ENCODE results near the gene CEP152. TPM values are rescaled to one million over a fixed set of nuclear protein-coding genes. Genes with fewer than 3 reads are reported as not detected.

CEP152 gene
- 31.6 and 33.7 TPM in 2 replicates for total RNA-seq (2021)
- Bru-seq, nascent RNA: percentile 91 among the genes with signal in this experiment
- percentile 85 among the genes with signal in this experiment for BruChase-seq, experiment 1, labeled RNA remaining after a 2-hour chase
- BruChase-seq, experiment 2, labeled RNA remaining after a 6-hour chase: percentile 74 among the genes with signal in this experiment
- long read RNA-seq, full-length matches to known transcripts: 3 of 27 reads
- long read RNA-seq, partial matches to known transcripts: 8 of 27 reads
- long read RNA-seq, other reads (novel, unspliced or antisense): 16 of 27 reads

DNA sequence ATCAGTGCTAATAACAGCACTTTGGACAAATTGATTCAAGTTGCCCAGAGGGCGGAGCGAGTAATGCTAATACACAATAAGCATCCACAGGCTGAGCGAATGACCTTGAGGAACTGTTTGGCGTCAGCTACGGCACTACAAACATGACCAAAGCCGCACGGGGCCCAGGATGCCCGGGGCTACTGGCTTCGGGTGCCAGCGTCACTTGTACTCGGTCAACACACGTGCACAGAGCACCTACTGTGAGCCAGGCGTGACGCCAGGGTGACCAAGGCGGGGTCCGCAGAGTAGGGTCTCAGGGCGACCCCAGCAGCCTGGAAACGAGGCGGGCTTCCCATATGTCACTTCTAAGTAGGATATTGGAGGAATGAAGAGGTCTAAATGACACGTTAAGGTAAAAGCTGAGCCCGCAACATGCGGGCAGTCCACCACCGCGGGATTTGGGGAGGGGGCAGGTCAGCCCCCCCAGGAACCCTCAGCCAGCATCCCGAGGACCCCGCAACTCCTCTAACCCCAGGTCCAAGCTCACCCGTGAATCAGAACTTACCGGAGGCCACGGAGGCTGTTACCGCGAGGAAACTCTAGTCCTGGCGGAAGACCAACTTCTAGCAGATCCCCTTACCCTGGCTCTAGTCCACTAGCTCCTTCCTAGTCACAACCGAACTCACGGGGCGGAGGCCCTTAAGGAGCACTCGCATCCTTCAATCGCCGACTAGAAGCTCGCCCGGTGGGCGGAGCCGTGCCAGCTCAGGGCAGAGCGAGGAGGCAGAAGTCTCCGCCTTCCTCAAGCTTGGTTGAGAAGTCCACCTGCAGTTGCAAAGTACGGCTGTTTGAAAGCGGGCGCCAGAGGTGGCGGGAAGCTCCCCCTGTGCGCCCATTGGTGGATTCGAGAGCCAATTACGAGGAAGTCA is at the start of gene CEP152:
Gene CEP152 (minus strand): TSS at position 656 of the 911 bp plus-strand sequence. CDS start 5,420 bp downstream, outside the sequence.
- Histone ChIP-seq H3K4me3 (ENCODE audit: low read depth, low read length, poor library complexity, severe bottlenecking) (peak within 1 kb of the TSS; percentile 83), H3K36me3 (ENCODE audit: insufficient read depth, low read length, poor library complexity, severe bottlenecking) (no peaks in the 10 kb centered on the region), H3K27ac (ENCODE audit: low read depth, low read length, poor library complexity, severe bottlenecking) (peak within 1 kb of the TSS; percentile 87), H3K9me3 (ENCODE audit: low read depth, low read length, poor library complexity, severe bottlenecking) (no peaks in the 10 kb centered on the region), H3K4me1 (ENCODE audit: insufficient read depth, low read length, poor library complexity, severe bottlenecking) (peaks cover 29% of the 10 kb centered on the region), H3K27me3 (replicated peaks; ENCODE audit: insufficient read depth, low read depth, low read length, poor library complexity) (no peaks in the 10 kb centered on the region)
- BruUV-seq (replicated peaks): TSS peak; percentile 35
- intact Hi-C loops (cut with micrococcal nuclease; ENCODE audit: unreplicated experiment): loop anchor here (5.0 kb wide), 1 partner anchor 42 kb away; no protein-coding TSS in a partner anchor
- TF ChIP-seq CTCF (conservative IDR thresholded peaks at IDR 0.05; ENCODE audit: low read depth, low read length) (no peak), EZH2 (IDR thresholded peaks at IDR 0.05; ENCODE audit: borderline replicate concordance, low read depth, low read length, poor library complexity, severe bottlenecking) (no peak)
- peak; percentile 100 for DNase-seq (ENCODE audit: low spot score)
- CTCF ChIA-PET: interaction anchor here (0.5 to 1.2 kb wide), 3 partner anchors 9 to 1335 kb away, joined by 3 to 4 read pairs (median 3); no protein-coding TSS in a partner anchor
- POLR2A ChIA-PET (ENCODE audit: low non-redundant PET): interaction anchor here (0.6 kb wide), 1 partner anchor 49 kb away, joined by 4 read pairs; no protein-coding TSS in a partner anchor

- BruUV-seq (replicated peaks): no TSS peak
- POLR2A ChIA-PET (ENCODE audit: low non-redundant PET): no interaction called here
- no peak for DNase-seq (ENCODE audit: low spot score)
- no peaks in the 10 kb centered on the region for H3K36me3 ChIP-seq (ENCODE audit: insufficient read depth, low read length, poor library complexity, severe bottlenecking)
- CTCF ChIA-PET: interaction anchor here (1.8 kb wide), 1 partner anchor 116 kb away, joined by 3 read pairs; no protein-coding TSS in a partner anchor
- H3K9me3 ChIP-seq (ENCODE audit: low read depth, low read length, poor library complexity, severe bottlenecking): no peaks in the 10 kb centered on the region
- no peaks in the 10 kb centered on the region for H3K27me3 ChIP-seq (replicated peaks; ENCODE audit: insufficient read depth, low read depth, low read length, poor library complexity)
- intact Hi-C loops (cut with micrococcal nuclease; ENCODE audit: unreplicated experiment): loop anchor here (2.0 to 5.0 kb wide), 2 partner anchors 365 to 502 kb away; no protein-coding TSS in a partner anchor
- H3K27ac ChIP-seq (ENCODE audit: low read depth, low read length, poor library complexity, severe bottlenecking): no peak overlapping the region
- peaks cover 19% of the 10 kb centered on the region for H3K4me1 ChIP-seq (ENCODE audit: insufficient read depth, low read length, poor library complexity, severe bottlenecking)
- no peak for TF ChIP-seq EZH2 (IDR thresholded peaks at IDR 0.05; ENCODE audit: borderline replicate concordance, low read depth, low read length, poor library complexity, severe bottlenecking)
- TF ChIP-seq CTCF (conservative IDR thresholded peaks at IDR 0.05; ENCODE audit: low read depth, low read length): no peak
- H3K4me3 ChIP-seq (ENCODE audit: low read depth, low read length, poor library complexity, severe bottlenecking): no peak overlapping the region
Measured at GRCh38 chr15:48859426-48859825, 48.6 kb upstream of the CEP152 start.

DNA sequence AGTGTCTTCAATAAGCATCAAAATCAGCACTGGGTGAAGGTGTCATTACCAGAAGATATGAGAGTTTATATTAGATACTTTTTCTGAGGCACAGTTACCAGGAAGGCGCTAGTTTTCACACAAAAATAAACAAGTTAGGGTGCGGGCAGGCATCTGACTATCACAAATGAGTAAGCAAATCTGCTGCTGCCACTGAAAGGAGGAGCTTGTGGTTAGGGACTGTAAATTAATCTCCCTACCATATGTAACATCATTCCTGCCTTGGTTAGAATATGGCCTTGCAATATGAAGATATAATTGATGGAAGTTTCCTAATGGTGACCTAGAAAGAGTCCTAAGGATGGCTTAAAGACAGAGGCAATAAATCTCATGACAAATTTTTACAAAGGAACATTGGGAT is 47.5 kb upstream of the CEP152 start:
- CTCF ChIA-PET: interaction anchor here (1.4 to 1.8 kb wide), 2 partner anchors 117 to 287 kb away, joined by 3 to 4 read pairs; no protein-coding TSS in a partner anchor
- Histone ChIP-seq H3K4me3 (ENCODE audit: low read depth, low read length, poor library complexity, severe bottlenecking) (no peak overlapping the region), H3K4me1 (ENCODE audit: insufficient read depth, low read length, poor library complexity, severe bottlenecking) (peaks cover 19% of the 10 kb centered on the region), H3K9me3 (ENCODE audit: low read depth, low read length, poor library complexity, severe bottlenecking) (no peaks in the 10 kb centered on the region), H3K27me3 (replicated peaks; ENCODE audit: insufficient read depth, low read depth, low read length, poor library complexity) (no peaks in the 10 kb centered on the region), H3K36me3 (ENCODE audit: insufficient read depth, low read length, poor library complexity, severe bottlenecking) (no peaks in the 10 kb centered on the region), H3K27ac (ENCODE audit: low read depth, low read length, poor library complexity, severe bottlenecking) (no peak overlapping the region)
- intact Hi-C loops (cut with micrococcal nuclease; ENCODE audit: unreplicated experiment): loop anchor here (2.0 to 5.0 kb wide), 2 partner anchors 366 to 501 kb away; no protein-coding TSS in a partner anchor
- BruUV-seq (replicated peaks): no TSS peak
- POLR2A ChIA-PET (ENCODE audit: low non-redundant PET): no interaction called here
- no peak for TF ChIP-seq CTCF (conservative IDR thresholded peaks at IDR 0.05; ENCODE audit: low read depth, low read length)
- no peak for TF ChIP-seq EZH2 (IDR thresholded peaks at IDR 0.05; ENCODE audit: borderline replicate concordance, low read depth, low read length, poor library complexity, severe bottlenecking)
- no peak for DNase-seq (ENCODE audit: low spot score)
